ENCODE results near the gene DLG2. TPM values are rescaled to one million over a fixed set of nuclear protein-coding genes. Genes with fewer than 3 reads are reported as not detected.

DLG2 gene
- total and polyA plus RNA-seq, 2 donors (not counting 3 experiments of a cell fraction or from before 2014, with no cell fraction given) = 0.15 to 1.1 TPM

DNA sequence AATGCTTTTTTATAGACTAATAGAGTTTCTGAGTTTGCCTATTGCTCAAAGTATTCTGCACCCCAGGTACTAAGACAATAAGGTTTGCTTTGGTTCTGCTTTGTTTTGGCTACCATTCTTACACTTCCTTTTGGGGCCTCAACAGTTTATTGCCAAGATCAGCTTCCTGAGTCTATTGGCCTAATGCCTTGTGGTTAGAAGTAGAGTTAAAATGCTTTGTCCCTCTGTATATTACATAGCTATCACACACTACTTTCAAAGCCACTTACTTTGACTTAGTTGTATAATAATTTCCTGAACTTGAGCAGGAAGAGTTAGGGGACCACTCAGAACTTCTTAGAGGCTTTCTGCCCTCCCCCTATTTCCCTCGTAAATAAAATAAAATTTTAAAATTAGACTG is 96.5 kb downstream of the DLG2 start:
- Histone ChIP-seq H2AFZ (ENCODE audit: low read depth, low read length) (no peak overlapping the region), H3K36me3 (ENCODE audit: control insufficient read depth in 2 of 2, extremely low read depth in 1 of 2, insufficient read depth in 2 of 2, low read length in 2 of 2) (no peaks in the 10 kb centered on the region), H4K20me1 (replicated peaks; ENCODE audit: control insufficient read depth, extremely low read depth, insufficient read depth, low read length) (no peaks in the 10 kb centered on the region), H3K9ac (replicated peaks; ENCODE audit: extremely low read depth, insufficient read depth, low read length) (no peak overlapping the region), H3K9me3 (replicated peaks; ENCODE audit: control insufficient read depth, insufficient read depth, low read length) (no peaks in the 10 kb centered on the region), H3K4me2 (ENCODE audit: insufficient read depth, low read length) (no peak overlapping the region), H3K4me1 (ENCODE audit: control insufficient read depth, extremely low read depth, insufficient read depth, low read length) (no peaks in the 10 kb centered on the region), H3K79me2 (ENCODE audit: control insufficient read depth, insufficient read depth, low read length) (no peaks in the 10 kb centered on the region), H3K4me3 (replicated peaks in 1 of 3; ENCODE audit: insufficient read depth in 1 of 3, low read depth in 1 of 3, low read length in 3 of 3) (no peak overlapping the region), H3K9me1 (replicated peaks; ENCODE audit: control insufficient read depth, extremely low read depth, insufficient read depth, low read length) (no peaks in the 10 kb centered on the region), H3K27me3 (ENCODE audit: control insufficient read depth in 2 of 2, insufficient read depth in 2 of 2, low read length in 2 of 2) (no peaks in the 10 kb centered on the region), H3K27ac (ENCODE audit: insufficient read depth, low read depth, low read length) (no peak overlapping the region)
- no TSS peak for BruUV-seq (replicated peaks)
- POLR2A ChIA-PET = no interaction called here
- DNase-seq (ENCODE audit: low read depth, low spot score) = no peak
- dilution Hi-C loops (cut with MboI; ENCODE audit: extremely low pct_ligation_motif_present, low sequenced_read_pairs) (no loop called here), intact Hi-C loops (cut with micrococcal nuclease) (no loop called here)
- CTCF ChIA-PET = no interaction called here
- no peak for FAIRE-seq
- TF ChIP-seq, protein P1, sequence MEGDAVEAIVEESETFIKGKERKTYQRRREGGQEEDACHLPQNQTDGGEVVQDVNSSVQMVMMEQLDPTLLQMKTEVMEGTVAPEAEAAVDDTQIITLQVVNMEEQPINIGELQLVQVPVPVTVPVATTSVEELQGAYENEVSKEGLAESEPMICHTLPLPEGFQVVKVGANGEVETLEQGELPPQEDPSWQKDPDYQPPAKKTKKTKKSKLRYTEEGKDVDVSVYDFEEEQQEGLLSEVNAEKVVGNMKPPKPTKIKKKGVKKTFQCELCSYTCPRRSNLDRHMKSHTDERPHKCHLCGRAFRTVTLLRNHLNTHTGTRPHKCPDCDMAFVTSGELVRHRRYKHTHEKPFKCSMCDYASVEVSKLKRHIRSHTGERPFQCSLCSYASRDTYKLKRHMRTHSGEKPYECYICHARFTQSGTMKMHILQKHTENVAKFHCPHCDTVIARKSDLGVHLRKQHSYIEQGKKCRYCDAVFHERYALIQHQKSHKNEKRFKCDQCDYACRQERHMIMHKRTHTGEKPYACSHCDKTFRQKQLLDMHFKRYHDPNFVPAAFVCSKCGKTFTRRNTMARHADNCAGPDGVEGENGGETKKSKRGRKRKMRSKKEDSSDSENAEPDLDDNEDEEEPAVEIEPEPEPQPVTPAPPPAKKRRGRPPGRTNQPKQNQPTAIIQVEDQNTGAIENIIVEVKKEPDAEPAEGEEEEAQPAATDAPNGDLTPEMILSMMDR (IDR thresholded peaks at IDR 0.05; ENCODE audit: extremely low read depth in 1 of 2, insufficient read depth in 1 of 2, low read depth in 1 of 2, low read length in 2 of 2) = no peak
- TF ChIP-seq, protein P2, sequence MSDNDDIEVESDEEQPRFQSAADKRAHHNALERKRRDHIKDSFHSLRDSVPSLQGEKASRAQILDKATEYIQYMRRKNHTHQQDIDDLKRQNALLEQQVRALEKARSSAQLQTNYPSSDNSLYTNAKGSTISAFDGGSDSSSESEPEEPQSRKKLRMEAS (IDR thresholded peaks at IDR 0.05; ENCODE audit: insufficient read depth, insufficient read length) = no peak
- no peak for TF ChIP-seq MYC (IDR thresholded peaks at IDR 0.05; ENCODE audit: low read depth, low read length)
- TF ChIP-seq EZH2 (IDR thresholded peaks at IDR 0.05; ENCODE audit: borderline replicate concordance, low read depth, low read length, severe bottlenecking) = no peak
- TF ChIP-seq FOS (IDR thresholded peaks at IDR 0.05; ENCODE audit: borderline replicate concordance, insufficient read depth, low read length) = no peak
- no peak for TF ChIP-seq POLR2AphosphoS5 (IDR thresholded peaks at IDR 0.05; ENCODE audit: insufficient read depth, low read depth, low read length)
- no peak for TF ChIP-seq GATA2 (IDR thresholded peaks at IDR 0.05; ENCODE audit: insufficient read depth, insufficient read length, low read depth, low read length)
- TF ChIP-seq JUN (IDR thresholded peaks at IDR 0.05; ENCODE audit: borderline replicate concordance, insufficient read depth, insufficient read length, low read depth) = no peak
- TF ChIP-seq POLR2A (IDR thresholded peaks at IDR 0.05; ENCODE audit: low read depth, low read length) = no peak
